Ishikawa (cell line): ENCODE results near the gene NOS1.

ENCODE experiments used
- CEBPB ChIP-seq: IDR thresholded peaks from 2 replicates; pipeline ENCODE4 v1.6.1; 2012
- EGR1 ChIP-seq: IDR thresholded peaks from 2 replicates; pipeline ENCODE4 v1.6.1; 2012
- EP300 ChIP-seq: IDR thresholded peaks from 2 replicates; pipeline ENCODE4 v1.6.1; 2012; ENCODE audit warnings: borderline replicate concordance
- FOXM1 ChIP-seq: IDR thresholded peaks from 2 replicates; pipeline ENCODE4 v1.6.1; 2012; ENCODE audit warnings: low read depth, borderline replicate concordance
- RAD21 ChIP-seq: IDR thresholded peaks from 2 replicates; pipeline ENCODE4 v1.6.1; 2012; ENCODE audit warnings: low read depth
- REST ChIP-seq: IDR thresholded peaks from 2 replicates; pipeline ENCODE4 v1.6.1; 2012; ENCODE audit warnings: low read depth, mild to moderate bottlenecking
- TCF12 ChIP-seq: IDR thresholded peaks from 2 replicates; pipeline ENCODE4 v1.6.1; 2012; ENCODE audit warnings: low read depth
- YY1 ChIP-seq: IDR thresholded peaks from 2 replicates; pipeline ENCODE4 v1.6.1; 2012; ENCODE audit warnings: low read depth
- ZBTB7A ChIP-seq: IDR thresholded peaks from 2 replicates; pipeline ENCODE4 v1.6.1; 2012; ENCODE audit warnings: low read depth
- TF ChIP-seq, protein P1 (sequence below): IDR thresholded peaks from 2 replicates; pipeline ENCODE4 v1.6.1; 2012

DNA sequence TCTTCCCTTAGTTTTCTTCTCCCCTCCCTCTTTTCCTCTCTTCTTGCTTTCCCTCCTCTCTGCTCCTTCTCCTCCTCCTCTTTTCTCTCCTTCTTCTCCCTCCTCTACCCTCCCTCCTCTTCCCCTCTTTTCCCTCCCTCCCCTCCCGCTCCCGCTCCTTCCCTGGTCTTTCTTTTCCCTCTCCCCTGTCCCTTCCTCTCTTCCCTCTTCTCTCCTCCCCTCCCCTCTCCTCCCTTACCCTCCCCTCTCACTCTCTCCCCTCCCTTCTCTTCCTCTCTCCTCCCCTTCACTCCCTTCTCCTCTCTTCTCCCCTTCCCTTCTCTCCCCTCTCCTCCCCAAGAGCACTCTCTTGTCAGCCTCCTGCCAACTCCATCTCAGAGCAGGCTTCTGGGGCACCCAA, 153.8 kb downstream of the NOS1 start:
- TF ChIP-seq TCF12: no peak
- TF ChIP-seq ZBTB7A: no peak
- no peak for TF ChIP-seq EP300
- TF ChIP-seq, protein P1, sequence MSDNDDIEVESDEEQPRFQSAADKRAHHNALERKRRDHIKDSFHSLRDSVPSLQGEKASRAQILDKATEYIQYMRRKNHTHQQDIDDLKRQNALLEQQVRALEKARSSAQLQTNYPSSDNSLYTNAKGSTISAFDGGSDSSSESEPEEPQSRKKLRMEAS: no peak
- no peak for TF ChIP-seq REST
- no peak for TF ChIP-seq CEBPB
- TF ChIP-seq RAD21: no peak
- TF ChIP-seq YY1: no peak
- TF ChIP-seq EGR1: no peak
- no peak for TF ChIP-seq FOXM1
